Activated B cell treated with CpG ODN at 0.5 μM for 24 hours (primary cell): ENCODE data around the gene LIFR. TPM values are rescaled to one million over a fixed set of nuclear protein-coding genes. Genes with fewer than 3 reads are reported as not detected.

ENCODE experiments used
- ATAC-seq: fragments of 200-7000 bp; cut with Tn5 transposase; one replicate; pipeline ENCODE4 v1.10.0; 2021; ENCODE audit warnings: low read depth, mild to moderate bottlenecking, moderate library complexity
- CTCF ChIA-PET: fragments of 350-600 bp; sonication (Branson Sonifier 250); formaldehyde crosslinking; loops from one replicate; lab custom pipeline; 2021; ENCODE audit warnings: antibody characterized with exemption; lab: Charles Lee
- POLR2A ChIA-PET: fragments of 350-600 bp; sonication (Branson Sonifier 250); formaldehyde crosslinking; loops from one replicate; lab custom pipeline; 2021; ENCODE audit warnings: antibody characterized with exemption; lab: Charles Lee
- DNase-seq: peaks from one replicate; pipeline ENCODE4 v3.0.0; 2022
- H3K27ac Mint-ChIP-seq: one replicate; pipeline ENCODE4 v1.8.0; 2020; ENCODE audit warnings: mixed read lengths
- H3K27me3 Mint-ChIP-seq: one replicate; pipeline ENCODE4 v1.8.0; 2021; ENCODE audit warnings: mixed read lengths
- H3K36me3 Mint-ChIP-seq: one replicate; pipeline ENCODE4 v1.8.0; 2021; ENCODE audit warnings: low read depth, mixed read lengths
- H3K4me1 Mint-ChIP-seq: one replicate; pipeline ENCODE4 v1.8.0; 2021; ENCODE audit warnings: mixed read lengths
- H3K4me3 Mint-ChIP-seq: one replicate; pipeline ENCODE4 v1.8.0; 2020; ENCODE audit warnings: mild to moderate bottlenecking, mixed read lengths
- H3K9me3 Mint-ChIP-seq: one replicate; pipeline ENCODE4 v1.8.0; 2020; ENCODE audit warnings: mixed read lengths
- intact Hi-C: fragments of 100-400 bp; cut with micrococcal nuclease; formaldehyde crosslinking; loops from one replicate; pipeline ENCODE4 v1.15.1; 2024
- total RNA-seq: library from RNA; stranded (reverse); gene quantifications from 2 replicates; pipeline ENCODE4 v1.2.3, GENCODE V29; 2022
- TF ChIP-seq, protein P1 (sequence below): fragments of 200-600 bp; IDR thresholded peaks from one replicate; pipeline ENCODE4 v1.8.0; 2022; ENCODE audit warnings: antibody characterized with exemption, mild to moderate bottlenecking

LIFR gene
- total RNA-seq, 1 donor from 2014 or later: not detected

DNA sequence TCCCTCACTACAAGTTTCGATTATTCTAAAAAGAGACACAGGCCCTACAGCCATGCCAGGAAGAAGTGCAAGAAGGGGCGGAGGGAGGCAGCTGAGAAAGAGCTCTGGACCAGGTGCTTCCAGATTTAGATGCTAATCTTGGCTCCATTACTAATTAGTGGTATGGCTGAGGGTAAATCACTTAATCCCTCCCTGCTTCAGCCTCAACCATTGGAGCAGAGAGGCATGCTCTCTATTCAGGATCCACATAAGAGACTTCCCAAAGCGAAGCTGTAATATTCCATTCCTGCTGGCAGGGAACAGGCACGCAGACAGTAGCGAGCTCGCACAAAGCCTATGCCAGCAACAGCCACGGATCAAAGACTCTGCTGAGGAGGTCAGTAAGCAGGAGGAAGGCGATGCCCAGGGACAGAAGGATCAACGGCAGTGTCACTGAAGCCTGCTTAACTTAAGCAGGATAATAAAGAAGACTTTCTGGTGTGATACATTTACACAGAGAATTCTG is 24.2 kb downstream of the LIFR start:
- ChIA-PET POLR2A (no interaction called here), CTCF (no interaction called here)
- Mint-ChIP-seq H3K4me1 (peaks cover 12% of the 10 kb centered on the region), H3K9me3 (peaks cover 4% of the 10 kb centered on the region), H3K4me3 (no peak overlapping the region), H3K36me3 (no peaks in the 10 kb centered on the region), H3K27me3 (peaks cover 8% of the 10 kb centered on the region), H3K27ac (no peak overlapping the region)
- TF ChIP-seq, protein P1, sequence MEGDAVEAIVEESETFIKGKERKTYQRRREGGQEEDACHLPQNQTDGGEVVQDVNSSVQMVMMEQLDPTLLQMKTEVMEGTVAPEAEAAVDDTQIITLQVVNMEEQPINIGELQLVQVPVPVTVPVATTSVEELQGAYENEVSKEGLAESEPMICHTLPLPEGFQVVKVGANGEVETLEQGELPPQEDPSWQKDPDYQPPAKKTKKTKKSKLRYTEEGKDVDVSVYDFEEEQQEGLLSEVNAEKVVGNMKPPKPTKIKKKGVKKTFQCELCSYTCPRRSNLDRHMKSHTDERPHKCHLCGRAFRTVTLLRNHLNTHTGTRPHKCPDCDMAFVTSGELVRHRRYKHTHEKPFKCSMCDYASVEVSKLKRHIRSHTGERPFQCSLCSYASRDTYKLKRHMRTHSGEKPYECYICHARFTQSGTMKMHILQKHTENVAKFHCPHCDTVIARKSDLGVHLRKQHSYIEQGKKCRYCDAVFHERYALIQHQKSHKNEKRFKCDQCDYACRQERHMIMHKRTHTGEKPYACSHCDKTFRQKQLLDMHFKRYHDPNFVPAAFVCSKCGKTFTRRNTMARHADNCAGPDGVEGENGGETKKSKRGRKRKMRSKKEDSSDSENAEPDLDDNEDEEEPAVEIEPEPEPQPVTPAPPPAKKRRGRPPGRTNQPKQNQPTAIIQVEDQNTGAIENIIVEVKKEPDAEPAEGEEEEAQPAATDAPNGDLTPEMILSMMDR: no peak
- intact Hi-C loops: no loop called here
- DNase-seq (no peak), ATAC-seq (no peak)

- Mint-ChIP-seq H3K36me3 (no peaks in the 10 kb centered on the region), H3K4me1 (peaks cover 12% of the 10 kb centered on the region)
- CTCF ChIA-PET: no interaction called here
Measured at GRCh38 chr5:38531518-38531917, 24.9 kb downstream of the LIFR start.

GRCh38 chr5:38529955-38530646 is 26.3 kb downstream of the LIFR start:
- Mint-ChIP-seq H3K27ac (no peak overlapping the region), H3K27me3 (peaks cover 6% of the 10 kb centered on the region), H3K4me1 (peaks cover 12% of the 10 kb centered on the region), H3K36me3 (no peaks in the 10 kb centered on the region), H3K9me3 (peaks cover 4% of the 10 kb centered on the region), H3K4me3 (no peak overlapping the region)
- TF ChIP-seq, protein P1: no peak
- ATAC-seq (no peak), DNase-seq (no peak)
- ChIA-PET CTCF (no interaction called here), POLR2A (no interaction called here)
- intact Hi-C loops: no loop called here

More at GRCh38 chr5:38531518-38531917, 24.9 kb downstream of the LIFR start:
- TF ChIP-seq, protein P1: no peak
- peaks cover 5% of the 10 kb centered on the region for H3K27me3 Mint-ChIP-seq
- no peak overlapping the region for H3K27ac Mint-ChIP-seq
- no peak for ATAC-seq
- DNase-seq: no peak
- no peak overlapping the region for H3K4me3 Mint-ChIP-seq
- intact Hi-C loops: no loop called here
- POLR2A ChIA-PET: no interaction called here
- peaks cover 4% of the 10 kb centered on the region for H3K9me3 Mint-ChIP-seq

GRCh38 chr5:38528162-38528703 is 28.2 kb downstream of the LIFR start:
- POLR2A ChIA-PET: no interaction called here
- Mint-ChIP-seq H3K27ac (no peak overlapping the region), H3K4me3 (no peak overlapping the region), H3K9me3 (peaks cover 4% of the 10 kb centered on the region), H3K27me3 (peaks cover 21% of the 10 kb centered on the region), H3K36me3 (no peaks in the 10 kb centered on the region), H3K4me1 (peaks cover 12% of the 10 kb centered on the region)
- DNase-seq (no peak), ATAC-seq (no peak)
- CTCF ChIA-PET: no interaction called here
- intact Hi-C loops: no loop called here
- TF ChIP-seq, protein P1: no peak

DNA sequence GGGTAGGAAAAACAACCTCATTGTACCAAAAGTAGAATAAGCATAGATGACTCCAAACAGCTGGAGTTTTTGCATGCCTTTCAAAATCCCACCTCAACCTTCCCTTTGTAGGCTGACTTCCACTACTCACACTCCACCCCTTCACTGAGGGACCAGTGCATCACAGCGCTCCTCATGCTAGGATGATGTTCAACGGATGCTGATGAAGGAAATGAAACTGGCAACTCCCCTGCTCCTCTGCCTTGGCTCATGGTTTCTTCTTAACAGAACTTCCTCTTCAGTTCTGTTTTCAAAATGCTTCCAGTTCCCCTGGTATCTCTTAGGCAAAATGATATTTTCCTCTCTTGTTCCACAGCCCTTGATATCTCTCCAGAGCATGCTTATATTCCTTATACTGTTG is 29.0 kb downstream of the LIFR start:
- Mint-ChIP-seq H3K9me3 (peaks cover 4% of the 10 kb centered on the region), H3K4me3 (no peak overlapping the region), H3K36me3 (no peaks in the 10 kb centered on the region), H3K27ac (no peak overlapping the region), H3K4me1 (peaks cover 12% of the 10 kb centered on the region), H3K27me3 (peaks cover 21% of the 10 kb centered on the region)
- no peak for ATAC-seq
- intact Hi-C loops: no loop called here
- ChIA-PET CTCF (no interaction called here), POLR2A (no interaction called here)
- no peak for DNase-seq
- TF ChIP-seq, protein P1: no peak
